Keratinocyte (primary cell): Measurements from ENCODE around the gene KCNH2. TPM values are rescaled to one million over a fixed set of nuclear protein-coding genes. Genes with fewer than 3 reads are reported as not detected.

ENCODE experiments used
- DNase-seq: peaks from one replicate; pipeline ENCODE4 v3.0.0-alpha.2; 2011; ENCODE audit warnings: low read depth, missing footprints, low spot score
- FAIRE-seq: peaks from 2 replicates; lab custom pipeline; 2011; peaks lifted over from hg19 to GRCh38; lab: Jason Lieb, UNC
- H2AFZ ChIP-seq: 2 replicates; pipeline ENCODE4 v1.6.0; 2012; ENCODE audit warnings: low read length, control low read depth, inconsistent platforms; ENCODE audit not compliant: control insufficient read depth
- H3K27ac ChIP-seq: 2 replicates; pipeline ENCODE4 v1.5.1; 2011; ENCODE audit warnings: low read length; ENCODE audit not compliant: control insufficient read depth, insufficient read depth
- H3K27me3 ChIP-seq: 3 replicates; pipeline ENCODE4 v1.6.0; 2011; ENCODE audit warnings: low read length; ENCODE audit not compliant: control insufficient read depth, insufficient read depth; ENCODE audit errors: extremely low read depth
- H3K36me3 ChIP-seq, 2 experiments: 2 replicates in 1 of 2; 3 replicates in 1 of 2; pipeline ENCODE4 v1.5.1; 2011; ENCODE audit warnings: low read length in 2 of 2, mild to moderate bottlenecking in 1 of 2; ENCODE audit not compliant: control insufficient read depth in 2 of 2, insufficient read depth in 2 of 2; ENCODE audit errors: extremely low read depth in 1 of 2
- H3K4me1 ChIP-seq: 3 replicates; pipeline ENCODE4 v1.5.1; 2011; ENCODE audit warnings: low read length; ENCODE audit not compliant: control insufficient read depth, insufficient read depth; ENCODE audit errors: extremely low read depth
- H3K4me2 ChIP-seq: 3 replicates; pipeline ENCODE4 v1.6.0; 2011; ENCODE audit warnings: low read depth, low read length; ENCODE audit not compliant: control insufficient read depth, insufficient read depth; ENCODE audit errors: extremely low read depth
- H3K4me3 ChIP-seq, 3 experiments: fragments of 200-600 bp in 1 of 3; sonication (generic) in 1 of 3; 2 replicates in 2 of 3; 3 replicates in 1 of 3; pipeline ENCODE4 v1.5.1; 2011 to 2016; ENCODE audit warnings: low read length in 3 of 3, mild to moderate bottlenecking in 3 of 3, control low read depth in 2 of 3, inconsistent platforms in 1 of 3, low read depth in 1 of 3, mixed read lengths in 1 of 3, mixed run types in 1 of 3, moderate library complexity in 1 of 3; ENCODE audit not compliant: control insufficient read depth in 2 of 3, insufficient read depth in 2 of 3; ENCODE audit errors: extremely low read depth in 1 of 3
- H3K79me2 ChIP-seq: 2 replicates; pipeline ENCODE4 v1.6.0; 2012; ENCODE audit warnings: low read length; ENCODE audit not compliant: control insufficient read depth, insufficient read depth
- H3K9ac ChIP-seq: 3 replicates; pipeline ENCODE4 v1.6.0; 2011; ENCODE audit warnings: low read length; ENCODE audit not compliant: control insufficient read depth, insufficient read depth; ENCODE audit errors: extremely low read depth
- H3K9me1 ChIP-seq: 3 replicates; pipeline ENCODE4 v1.6.0; 2011; ENCODE audit warnings: low read length; ENCODE audit not compliant: control insufficient read depth, insufficient read depth; ENCODE audit errors: extremely low read depth
- H3K9me3 ChIP-seq: 2 replicates; pipeline ENCODE4 v1.5.1; 2012; ENCODE audit warnings: low read depth, low read length; ENCODE audit not compliant: control insufficient read depth
- H4K20me1 ChIP-seq: 3 replicates; pipeline ENCODE4 v1.6.0; 2011; ENCODE audit warnings: low read length; ENCODE audit not compliant: control insufficient read depth, insufficient read depth; ENCODE audit errors: extremely low read depth
- EZH2 ChIP-seq: IDR thresholded peaks from one replicate; pipeline ENCODE4 v1.6.1; 2012; ENCODE audit warnings: inconsistent platforms, mild to moderate bottlenecking, low read length, moderate library complexity
- dilution Hi-C: fragments of 300-500 bp; cut with MboI; formaldehyde crosslinking; loops from one replicate; pipeline ENCODE4 v1.7.0; 2020; ENCODE audit warnings: low sequenced_read_pairs; ENCODE audit not compliant: extremely low pct_ligation_motif_present
- polyA plus RNA-seq, 5 experiments: library from polyadenylated mRNA; depleted of rRNA in 3 of 5; stranded (reverse) in 3 of 5; stranded (forward) in 1 of 5; unstranded in 1 of 5; fragments of >200 nt; gene quantifications; 1 replicate in 1 of 5; 2 replicates in 3 of 5; 3 replicates in 1 of 5; pipeline versions ENCODE4 v1.2.1 to v1.2.3, GENCODE V29; 2011 to 2012; ENCODE audit warnings: missing spikeins in 2 of 5, low read depth in 1 of 5, low replicate concordance in 1 of 5
- TF ChIP-seq, protein P1 (sequence below), 3 experiments: IDR thresholded peaks in 1 of 3; conservative IDR thresholded peaks in 1 of 3; optimal IDR thresholded peaks in 1 of 3; 2 replicates in 2 of 3; 3 replicates in 1 of 3; pipeline versions ENCODE3 to v1.5.1; 2011; ENCODE audit warnings: low read length in 3 of 3, mild to moderate bottlenecking in 3 of 3, moderate library complexity in 2 of 3, control low read depth in 1 of 3, inconsistent platforms in 1 of 3; ENCODE audit not compliant: insufficient read depth in 2 of 3; ENCODE audit errors: extremely low read depth in 1 of 3

KCNH2 gene
- polyA plus RNA-seq, 1 donor (not counting 4 experiments of a cell fraction or from before 2014, with no cell fraction given), result 0.03 TPM

DNA sequence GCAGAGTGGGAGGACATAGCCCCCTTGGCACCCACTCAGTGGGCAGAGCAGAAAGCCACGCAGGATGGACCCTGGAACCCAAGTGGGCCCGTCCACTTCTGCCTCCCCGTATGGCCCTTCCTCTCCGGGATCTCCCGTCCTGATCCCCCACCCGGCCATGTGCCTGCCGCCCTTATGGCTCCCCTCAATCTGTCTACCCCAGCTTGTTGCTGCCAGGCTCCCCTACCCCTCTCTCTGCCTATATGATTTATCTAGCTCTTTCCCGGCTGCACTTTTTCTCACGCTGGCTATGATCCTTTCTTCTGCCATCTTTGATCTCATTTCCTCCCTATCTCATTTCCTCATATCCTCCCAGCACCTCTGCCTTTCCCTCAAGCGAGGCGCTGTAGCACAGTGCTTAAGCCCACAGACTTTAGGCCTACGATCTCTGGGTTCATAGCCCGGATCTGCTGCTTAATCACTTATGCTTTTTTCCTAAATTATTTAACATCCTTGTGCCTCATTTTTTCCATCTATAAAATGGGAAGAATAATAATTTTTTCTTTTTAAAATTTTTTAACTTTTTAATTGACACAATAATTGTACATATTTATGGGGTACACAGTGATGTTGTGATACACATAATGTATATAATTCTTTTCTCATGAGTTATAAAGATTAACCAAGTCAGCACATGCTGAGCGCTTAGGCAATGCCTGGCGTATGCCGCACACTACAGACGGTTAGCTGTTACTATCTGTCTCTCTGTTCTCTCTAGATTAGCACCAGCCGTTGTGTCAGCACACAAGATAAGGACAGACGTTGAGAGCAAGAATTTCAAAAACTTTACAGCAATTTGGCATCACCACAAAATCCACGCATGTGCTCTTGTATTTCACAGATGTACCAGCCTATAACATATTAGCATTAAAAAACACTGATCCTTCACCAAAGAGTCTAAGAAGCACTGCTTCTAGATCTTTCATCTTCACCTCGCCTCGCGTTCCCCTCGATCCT, 18.1 kb downstream of the KCNH2 start:
- Histone ChIP-seq H4K20me1 (no peaks in the 10 kb centered on the region), H3K4me2 (no peak overlapping the region), H2AFZ (no peak overlapping the region), H3K27me3 (peaks cover 69% of the 10 kb centered on the region), H3K4me3 (no peak overlapping the region), H3K36me3 (no peaks in the 10 kb centered on the region), H3K9me3 (no peaks in the 10 kb centered on the region), H3K9ac (no peak overlapping the region), H3K4me1 (no peaks in the 10 kb centered on the region), H3K9me1 (no peaks in the 10 kb centered on the region), H3K27ac (no peak overlapping the region), H3K79me2 (no peaks in the 10 kb centered on the region)
- dilution Hi-C loops, result no loop called here
- TF ChIP-seq EZH2, result no peak
- TF ChIP-seq, protein P1, sequence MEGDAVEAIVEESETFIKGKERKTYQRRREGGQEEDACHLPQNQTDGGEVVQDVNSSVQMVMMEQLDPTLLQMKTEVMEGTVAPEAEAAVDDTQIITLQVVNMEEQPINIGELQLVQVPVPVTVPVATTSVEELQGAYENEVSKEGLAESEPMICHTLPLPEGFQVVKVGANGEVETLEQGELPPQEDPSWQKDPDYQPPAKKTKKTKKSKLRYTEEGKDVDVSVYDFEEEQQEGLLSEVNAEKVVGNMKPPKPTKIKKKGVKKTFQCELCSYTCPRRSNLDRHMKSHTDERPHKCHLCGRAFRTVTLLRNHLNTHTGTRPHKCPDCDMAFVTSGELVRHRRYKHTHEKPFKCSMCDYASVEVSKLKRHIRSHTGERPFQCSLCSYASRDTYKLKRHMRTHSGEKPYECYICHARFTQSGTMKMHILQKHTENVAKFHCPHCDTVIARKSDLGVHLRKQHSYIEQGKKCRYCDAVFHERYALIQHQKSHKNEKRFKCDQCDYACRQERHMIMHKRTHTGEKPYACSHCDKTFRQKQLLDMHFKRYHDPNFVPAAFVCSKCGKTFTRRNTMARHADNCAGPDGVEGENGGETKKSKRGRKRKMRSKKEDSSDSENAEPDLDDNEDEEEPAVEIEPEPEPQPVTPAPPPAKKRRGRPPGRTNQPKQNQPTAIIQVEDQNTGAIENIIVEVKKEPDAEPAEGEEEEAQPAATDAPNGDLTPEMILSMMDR (optimal IDR thresholded peaks at IDR 0.05 in 1 of 3, IDR thresholded peaks at IDR 0.05 in 1 of 3, conservative IDR thresholded peaks at IDR 0.05 in 1 of 3; ENCODE audit: extremely low read depth in 1 of 3, insufficient read depth in 2 of 3, low read length in 3 of 3), result no peak
- DNase-seq, result no peak
- FAIRE-seq, result no peak

DNA sequence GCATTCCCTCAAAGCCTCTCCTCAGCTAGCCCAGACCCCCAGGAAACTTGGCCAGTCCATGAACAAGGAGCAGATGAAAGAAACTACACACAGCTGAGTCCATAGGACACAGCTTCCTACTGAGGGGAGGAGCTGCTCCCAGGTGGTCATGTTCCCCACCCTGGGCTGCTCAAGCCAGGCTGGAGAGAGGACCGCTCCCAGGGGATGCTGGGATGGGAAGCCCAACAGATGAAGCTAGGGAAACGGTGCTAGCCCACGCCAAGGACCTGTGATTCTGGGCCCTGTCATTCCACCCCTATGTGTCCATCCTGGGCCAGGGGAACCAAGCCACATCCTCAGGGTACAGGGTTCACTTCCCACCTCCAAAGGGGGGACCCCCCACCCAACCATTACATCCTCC, 19.0 kb downstream of the KCNH2 start:
- H3K4me1 ChIP-seq, result no peaks in the 10 kb centered on the region
- H3K4me3 ChIP-seq, result no peak overlapping the region
- no peak overlapping the region for H3K4me2 ChIP-seq
- no peaks in the 10 kb centered on the region for H4K20me1 ChIP-seq
- TF ChIP-seq, protein P1 (optimal IDR thresholded peaks at IDR 0.05 in 1 of 3, IDR thresholded peaks at IDR 0.05 in 1 of 3, conservative IDR thresholded peaks at IDR 0.05 in 1 of 3; ENCODE audit: extremely low read depth in 1 of 3, insufficient read depth in 2 of 3, low read length in 3 of 3), result no peak
- no peak for TF ChIP-seq EZH2
- no peak for FAIRE-seq
- H3K36me3 ChIP-seq, result no peaks in the 10 kb centered on the region
- no peak overlapping the region for H2AFZ ChIP-seq
- dilution Hi-C loops, result no loop called here
- no peak for DNase-seq
- H3K9ac ChIP-seq, result no peak overlapping the region
- H3K9me1 ChIP-seq, result no peaks in the 10 kb centered on the region
- no peaks in the 10 kb centered on the region for H3K9me3 ChIP-seq
- no peaks in the 10 kb centered on the region for H3K79me2 ChIP-seq
- peaks cover 73% of the 10 kb centered on the region for H3K27me3 ChIP-seq
- H3K27ac ChIP-seq, result no peak overlapping the region
